ENCODE data around the gene LMNTD1. TPM values are rescaled to one million over a fixed set of nuclear protein-coding genes. Genes with fewer than 3 reads are reported as not detected.
A peak's percentile ranks its signal among the peaks of the same experiment; 100 is the strongest.

Gene LMNTD1
- total RNA-seq, 1 donor from 2014 or later, result not detected

DNA sequence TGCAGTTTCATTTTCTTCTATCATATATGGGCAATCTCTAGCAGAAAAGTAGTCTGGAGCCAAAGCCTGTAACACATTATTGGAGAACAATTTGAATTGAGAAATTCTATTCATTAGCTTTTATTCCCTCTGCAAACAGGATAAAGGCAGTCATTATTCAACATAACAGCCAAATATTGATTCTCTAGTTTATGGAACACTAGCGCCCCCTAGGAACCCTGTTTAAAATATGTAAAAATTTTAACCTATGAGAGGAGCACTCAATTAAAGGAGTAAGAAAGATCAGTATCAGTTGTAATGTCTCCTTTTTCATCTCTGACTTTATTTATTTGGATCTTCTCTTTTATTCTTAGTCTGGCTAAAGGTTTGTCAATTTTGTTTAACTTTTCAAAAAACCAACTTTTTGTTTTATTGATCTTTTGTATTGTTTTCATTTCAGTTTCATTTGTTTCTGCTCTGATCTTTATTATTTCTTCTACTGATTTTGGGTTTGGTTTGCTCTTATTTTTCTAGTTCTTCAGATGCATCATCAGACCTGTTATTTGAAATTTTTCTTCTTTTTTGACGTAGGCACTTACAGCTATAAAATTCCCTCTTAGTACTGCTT is 4.8 kb upstream of the LMNTD1 start:
- DNase-seq (ENCODE audit: extremely low read depth, low read depth, low spot score), result peak; percentile 27

DNA sequence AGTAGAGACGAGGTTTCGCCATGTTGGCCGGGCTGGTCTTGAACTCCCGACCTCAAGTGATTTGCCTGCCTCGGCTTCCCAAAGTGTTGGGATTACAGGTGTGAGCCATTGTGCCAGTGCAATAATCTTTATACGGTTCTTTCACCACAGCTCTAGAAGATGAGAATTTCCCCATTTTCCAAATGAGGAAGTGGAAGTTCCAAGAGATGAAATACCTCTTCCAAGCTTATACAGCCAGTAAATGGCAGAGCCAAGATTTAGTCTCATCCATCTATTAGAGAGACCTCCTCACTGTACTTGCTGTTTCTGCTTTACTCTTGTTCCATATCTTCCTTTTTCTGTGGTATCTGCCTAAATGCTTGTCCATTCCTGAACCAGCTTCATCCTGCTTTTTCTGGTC is 3.1 kb upstream of the LMNTD1 start:
- DNase-seq (ENCODE audit: extremely low read depth, low read depth, low spot score), result no peak

DNA sequence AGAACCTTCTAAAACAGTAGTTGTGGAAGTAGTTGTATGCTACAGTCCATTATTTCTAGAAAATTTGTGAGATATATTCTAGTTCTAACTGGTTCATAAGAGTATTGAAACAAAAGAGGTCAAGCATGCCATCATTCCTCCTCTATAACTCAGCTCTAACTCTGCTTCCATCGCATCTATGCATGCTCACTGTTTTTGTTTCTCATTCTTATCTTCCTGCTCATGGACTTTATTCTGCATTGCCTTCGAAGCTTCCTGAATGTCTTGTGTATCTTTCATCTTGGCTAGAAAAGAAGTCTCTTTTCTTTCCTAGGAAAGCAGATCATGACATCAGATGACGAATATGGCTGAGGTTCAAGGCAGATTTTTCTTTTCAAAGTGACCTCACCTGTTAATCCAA is 402 bp downstream of the LMNTD1 start:
- no peak for DNase-seq (ENCODE audit: extremely low read depth, low read depth, low spot score)

DNA sequence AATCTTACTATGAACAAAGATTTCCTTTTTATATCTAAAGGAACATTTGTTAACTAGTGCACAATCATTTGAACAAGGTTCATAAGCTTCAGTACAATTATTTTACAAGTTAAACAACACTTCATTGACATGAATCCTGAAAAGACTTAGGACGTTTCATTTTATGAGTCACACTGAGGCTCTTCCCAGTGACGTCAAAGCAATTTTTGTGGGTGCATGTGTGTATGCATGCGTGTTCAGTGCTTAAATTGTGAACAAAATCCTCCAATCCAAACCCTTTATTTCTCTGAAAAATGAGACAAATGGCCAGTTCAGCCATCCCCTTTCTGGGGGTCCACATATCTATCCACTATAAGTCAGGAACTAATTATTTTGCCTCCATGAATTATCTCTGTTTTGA is 2.9 kb downstream of the LMNTD1 start:
- no peak for DNase-seq (ENCODE audit: extremely low read depth, low read depth, low spot score)

DNA sequence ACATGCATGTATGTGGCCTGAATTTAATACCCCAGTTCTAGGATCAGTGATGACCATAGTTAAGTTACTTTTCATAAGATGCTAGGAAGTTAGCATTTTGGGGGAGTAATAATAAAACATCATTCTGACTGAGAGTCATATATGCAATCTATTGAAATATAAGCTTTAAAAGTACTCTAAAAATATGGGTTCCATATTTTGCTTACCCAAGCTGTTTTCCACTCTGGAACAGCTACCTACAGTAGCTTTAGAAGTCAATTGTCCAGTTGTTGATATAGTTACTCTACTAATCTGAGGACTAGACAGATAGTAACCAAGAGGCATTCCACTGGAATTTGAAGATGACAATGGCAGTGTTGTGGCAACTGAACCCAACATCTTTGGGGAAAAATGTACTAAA is 4.0 kb downstream of the LMNTD1 start:
- DNase-seq (ENCODE audit: extremely low read depth, low read depth, low spot score), result no peak

DNA sequence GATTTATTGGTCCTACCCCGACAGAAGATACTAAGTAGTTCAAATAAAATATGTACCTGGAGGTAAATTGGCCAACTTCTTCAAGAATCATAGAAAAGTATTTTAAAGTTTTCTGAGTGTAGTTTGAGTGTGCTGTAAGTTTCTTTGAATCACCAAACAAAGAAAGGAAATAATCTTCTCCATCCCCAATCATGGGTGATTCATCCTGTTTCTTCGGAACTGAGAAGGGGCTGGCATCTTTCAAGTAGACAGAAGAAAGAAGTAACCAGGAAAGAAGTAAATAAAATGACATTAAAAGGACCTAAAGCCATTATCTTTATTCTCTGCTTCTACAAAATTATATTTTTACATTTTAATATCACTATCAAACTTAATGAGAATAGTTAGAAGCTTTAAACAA is 6.8 kb downstream of the LMNTD1 start:
- DNase-seq (ENCODE audit: extremely low read depth, low read depth, low spot score), result no peak

DNA sequence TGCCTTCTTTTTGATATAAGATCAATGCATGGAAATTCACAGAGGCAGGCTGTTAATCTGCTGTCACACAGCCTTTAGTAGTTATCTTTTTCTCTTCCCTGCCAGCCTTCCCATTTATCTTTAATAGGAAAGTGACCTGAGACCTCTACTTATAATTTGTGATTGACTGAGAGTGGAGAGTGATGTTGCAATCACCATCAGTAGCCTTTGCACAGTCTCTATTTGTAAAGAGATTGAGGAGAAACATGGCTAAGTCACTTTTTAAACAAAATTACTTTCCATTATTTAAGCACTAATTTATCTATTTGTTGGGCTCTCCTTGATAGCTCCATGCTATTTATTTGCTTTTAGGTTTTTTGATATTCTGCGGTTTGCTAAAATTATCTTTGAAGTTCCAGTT is 19.9 kb downstream of the LMNTD1 start:
- no peak for DNase-seq (ENCODE audit: extremely low read depth, low read depth, low spot score)

DNA sequence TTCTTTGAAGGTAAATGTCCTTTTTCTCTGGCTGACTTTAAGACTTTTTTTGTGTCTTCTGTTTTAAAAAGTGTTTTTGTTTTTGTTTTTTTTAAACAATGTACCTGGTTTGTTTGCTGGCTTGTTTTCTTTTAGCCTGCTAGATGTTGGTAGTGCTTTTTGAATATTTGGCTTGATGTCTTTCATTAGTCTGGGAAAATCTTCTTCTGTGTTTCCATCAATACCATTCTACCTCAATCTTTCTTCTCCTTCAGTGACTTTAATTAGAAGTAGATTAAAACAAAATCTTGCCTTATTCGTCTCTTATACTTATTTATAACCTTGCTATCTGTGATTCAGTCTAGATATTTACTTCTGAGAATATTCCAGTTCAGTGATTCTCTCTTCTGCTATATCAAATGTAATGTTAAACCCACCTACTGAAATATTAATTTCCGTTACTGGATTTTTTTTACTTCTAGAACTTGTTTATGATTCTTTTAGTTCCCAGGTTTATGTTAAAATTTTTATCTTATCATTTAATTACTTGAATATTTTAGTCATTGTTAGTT is 21.5 kb downstream of the LMNTD1 start:
- no peak for DNase-seq (ENCODE audit: extremely low read depth, low read depth, low spot score)

DNA sequence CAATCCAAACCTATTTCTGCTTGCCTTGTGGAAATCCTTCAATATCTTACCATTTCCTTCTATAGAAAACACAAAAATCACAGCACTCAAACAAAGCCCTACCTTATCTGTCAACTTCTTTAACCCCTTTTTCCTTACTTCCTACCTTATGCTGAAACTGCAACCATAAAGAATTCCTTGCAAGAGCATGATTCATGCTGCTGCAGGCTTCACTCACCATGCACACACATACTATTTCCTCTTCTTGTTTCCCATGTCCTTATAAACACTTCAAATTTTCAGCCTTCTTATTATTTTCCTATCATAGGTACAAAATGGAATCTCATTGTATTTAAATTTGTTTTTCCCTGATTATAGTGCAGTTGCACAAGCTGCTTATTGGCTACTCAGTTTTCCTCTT is 23.3 kb downstream of the LMNTD1 start:
- DNase-seq (ENCODE audit: extremely low read depth, low read depth, low spot score), result peak; percentile 9

DNA sequence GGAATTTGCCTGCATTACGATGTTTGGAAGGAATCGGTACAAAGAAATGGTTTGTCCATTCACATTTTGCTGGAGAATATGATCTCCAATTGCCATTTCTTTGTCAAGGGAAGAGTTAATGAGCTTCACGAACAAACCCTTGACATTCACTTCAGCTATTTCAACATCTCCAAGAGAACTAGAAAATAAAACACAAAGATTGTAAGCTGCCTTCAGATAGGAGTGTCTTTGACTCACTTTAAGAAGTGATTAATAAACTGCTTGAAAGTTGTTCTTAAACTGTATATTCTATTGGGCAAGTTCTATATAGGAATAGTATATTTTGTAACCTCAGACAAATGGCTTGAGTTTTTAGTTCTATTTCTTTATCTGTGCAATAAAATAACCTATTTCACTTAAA is 26.3 kb downstream of the LMNTD1 start:
- no peak for DNase-seq (ENCODE audit: extremely low read depth, low read depth, low spot score)

DNA sequence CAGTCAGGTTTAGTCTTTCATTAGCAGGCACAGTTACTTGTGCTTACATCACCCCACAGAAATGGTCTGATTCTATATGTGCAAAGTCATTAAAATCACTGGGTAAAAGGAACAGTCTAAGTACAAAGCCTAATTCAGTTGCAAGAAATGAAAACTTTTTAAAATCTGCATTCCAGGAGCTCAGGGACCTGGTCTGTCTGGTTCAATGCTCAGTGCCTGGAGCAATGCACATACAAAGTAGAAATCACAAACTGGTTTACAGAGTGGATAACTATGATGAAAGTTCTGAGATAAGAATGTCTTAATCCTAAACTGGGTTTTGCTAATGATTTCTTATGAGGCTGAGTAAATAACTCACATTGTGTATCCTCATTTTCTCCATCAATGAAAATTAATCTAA is 28.7 kb downstream of the LMNTD1 start:
- DNase-seq (ENCODE audit: extremely low read depth, low read depth, low spot score), result no peak

DNA sequence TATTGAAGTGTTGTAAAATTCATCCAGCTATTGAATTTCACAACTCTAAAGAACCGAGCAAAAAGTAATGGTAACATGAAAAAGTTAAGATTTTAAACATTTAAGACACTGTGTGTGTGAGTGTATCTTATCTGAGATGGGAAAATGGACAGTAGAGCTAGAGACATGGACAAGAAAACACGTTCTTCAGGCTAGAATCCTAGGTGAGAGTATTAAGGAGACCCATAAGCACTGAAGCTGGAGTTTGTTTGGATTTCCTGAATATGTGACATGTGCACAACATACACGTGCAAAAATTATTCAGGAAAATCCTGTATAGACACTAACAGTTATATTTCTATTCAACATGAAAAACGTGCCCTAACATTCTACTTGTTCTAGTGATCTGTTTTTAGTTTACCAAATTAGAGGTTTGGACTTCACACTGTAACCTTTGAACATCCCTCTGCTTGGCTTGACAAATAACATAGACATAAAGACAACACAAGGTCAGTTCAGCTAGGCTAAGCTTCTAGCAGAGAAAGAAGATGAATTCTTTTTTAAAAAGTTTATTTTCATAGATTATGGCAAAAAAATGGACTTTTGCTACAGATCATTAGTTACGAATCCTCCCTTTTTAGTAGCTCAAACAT is 31.3 kb downstream of the LMNTD1 start:
- no peak for DNase-seq (ENCODE audit: extremely low read depth, low read depth, low spot score)

DNA sequence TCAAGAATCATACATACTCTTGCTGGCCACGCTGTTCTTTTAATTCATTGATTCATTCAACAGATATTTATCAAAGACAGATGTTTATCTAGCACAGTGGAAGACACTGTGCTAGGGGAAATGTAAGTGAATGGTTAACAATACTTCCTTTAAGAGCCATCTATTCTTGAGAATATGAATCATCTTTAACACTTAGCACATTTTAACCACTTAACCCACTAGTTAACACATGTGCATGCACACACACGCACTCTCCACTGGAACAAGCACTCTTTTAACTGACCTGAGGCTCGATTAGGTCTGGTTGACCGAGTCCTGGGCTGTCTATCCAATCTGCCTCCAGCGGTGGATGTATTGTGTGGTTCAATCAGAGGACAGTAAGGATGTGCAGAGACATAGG is 34.6 kb downstream of the LMNTD1 start:
- no peak for DNase-seq (ENCODE audit: extremely low read depth, low read depth, low spot score)

DNA sequence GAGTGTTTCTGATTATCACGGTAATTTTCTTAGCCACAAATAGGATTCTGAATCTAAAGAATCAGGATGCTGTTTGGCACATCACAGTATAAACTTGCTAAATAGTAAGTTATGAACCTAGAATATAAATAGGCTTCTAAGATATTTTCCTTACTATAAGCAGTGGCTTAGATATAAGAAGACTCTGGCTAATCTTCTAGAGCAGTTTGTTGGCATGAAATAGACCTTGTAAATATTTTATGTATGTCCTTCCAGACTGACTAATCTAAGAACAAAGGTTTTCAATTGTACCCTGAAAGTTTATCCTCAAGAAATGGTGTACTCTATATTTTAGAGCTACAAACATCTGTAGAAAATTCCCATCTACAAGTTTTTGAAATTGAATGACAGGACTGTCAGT is 48.3 kb downstream of the LMNTD1 start:
- no peak for DNase-seq (ENCODE audit: extremely low read depth, low read depth, low spot score)

DNA sequence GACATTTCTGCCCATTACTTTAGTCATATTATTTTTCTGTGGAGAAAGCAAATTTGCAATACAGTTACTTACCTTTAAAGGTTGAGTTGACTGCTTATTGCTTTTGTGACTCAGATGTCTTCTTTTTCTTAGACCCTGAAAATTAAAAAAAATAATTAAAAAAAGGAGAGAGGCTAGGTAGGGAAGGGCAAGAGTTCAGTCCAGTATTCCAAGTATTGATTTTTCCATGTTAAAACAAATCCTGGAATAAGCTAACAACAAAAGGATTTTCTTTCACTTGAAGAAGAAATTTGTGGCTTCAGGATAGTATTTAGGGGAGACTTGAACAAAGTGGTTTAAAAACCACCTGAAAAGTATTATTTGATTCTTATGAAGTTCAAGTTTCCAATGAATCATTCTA is 49.4 kb downstream of the LMNTD1 start:
- no peak for DNase-seq (ENCODE audit: extremely low read depth, low read depth, low spot score)

DNA sequence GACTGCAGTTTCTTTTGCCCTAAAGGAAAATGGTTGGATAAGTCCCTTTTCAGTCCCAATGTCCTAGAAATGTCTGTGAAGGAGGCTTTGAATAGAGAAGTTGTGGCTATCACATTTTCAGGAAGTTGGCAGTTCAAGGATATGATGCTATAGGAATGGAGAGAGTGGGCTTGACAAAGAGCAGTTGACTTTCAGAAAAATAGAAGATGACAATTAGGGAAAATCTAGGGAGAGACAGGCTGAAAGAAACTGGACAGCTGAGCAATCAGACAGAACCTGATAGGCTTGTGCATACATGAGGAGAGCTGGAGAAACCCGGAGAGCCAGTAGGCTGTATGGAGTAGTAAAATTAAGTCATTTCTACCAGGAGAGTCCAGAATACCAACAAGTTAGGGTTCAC is 50.5 kb downstream of the LMNTD1 start:
- DNase-seq (ENCODE audit: extremely low read depth, low read depth, low spot score), result no peak

DNA sequence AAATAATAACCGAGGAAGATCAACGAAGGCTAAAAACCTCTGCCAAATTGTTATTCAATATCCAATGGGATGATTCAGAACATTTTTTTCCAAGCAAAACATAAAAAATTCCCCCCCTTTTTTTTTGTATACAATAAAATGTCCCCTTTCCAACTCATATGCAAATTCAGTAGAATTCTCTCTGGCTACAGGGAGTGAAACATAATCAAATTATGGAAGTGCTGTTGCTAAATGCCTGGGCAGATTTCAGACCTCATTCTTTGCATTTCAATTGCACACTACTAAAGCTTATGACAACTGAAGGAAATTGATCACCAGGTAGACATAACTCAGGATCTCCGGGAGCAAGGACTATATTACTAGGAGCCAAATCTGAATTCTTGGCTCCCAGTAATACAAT is 51.0 kb downstream of the LMNTD1 start:
- no peak for DNase-seq (ENCODE audit: extremely low read depth, low read depth, low spot score)

DNA sequence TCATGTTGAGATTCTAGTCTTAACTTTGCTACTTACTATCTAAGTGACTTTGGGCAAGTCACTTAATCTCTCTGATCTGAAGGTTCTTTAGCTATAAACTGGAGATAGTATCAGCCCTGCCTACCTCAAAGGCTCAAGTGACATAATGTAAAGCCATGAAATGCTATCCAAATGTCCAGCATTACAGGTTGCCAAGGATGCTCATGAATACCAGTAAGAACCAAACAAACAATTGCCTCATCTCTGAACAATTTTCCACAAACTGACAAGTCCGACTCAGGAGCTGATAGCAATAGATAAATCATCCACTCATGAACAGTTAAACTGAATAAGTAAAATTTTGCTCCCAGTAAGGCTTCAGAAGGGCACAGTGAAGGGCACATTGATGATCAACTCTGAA is 51.5 kb downstream of the LMNTD1 start:
- no peak for DNase-seq (ENCODE audit: extremely low read depth, low read depth, low spot score)

DNA sequence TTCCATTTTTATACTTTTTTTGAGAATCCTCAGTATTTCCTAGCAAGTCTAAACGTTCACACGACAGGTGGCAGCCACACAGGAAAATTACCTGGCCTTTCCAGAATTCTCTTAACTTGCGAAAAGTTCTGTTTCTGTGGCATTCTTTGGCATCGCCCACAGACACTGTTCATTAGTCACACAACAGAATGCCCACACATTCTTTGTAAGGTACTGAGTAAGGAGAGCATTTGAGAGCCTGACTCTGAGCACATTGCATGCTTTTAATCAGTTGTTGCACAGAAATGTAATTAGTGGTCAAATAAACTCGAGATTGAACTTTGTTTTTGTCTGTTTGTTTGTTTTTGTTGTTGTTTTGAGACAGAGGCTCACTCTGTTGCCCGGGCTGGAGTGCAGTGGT is 52.4 kb downstream of the LMNTD1 start:
- no peak for DNase-seq (ENCODE audit: extremely low read depth, low read depth, low spot score)

DNA sequence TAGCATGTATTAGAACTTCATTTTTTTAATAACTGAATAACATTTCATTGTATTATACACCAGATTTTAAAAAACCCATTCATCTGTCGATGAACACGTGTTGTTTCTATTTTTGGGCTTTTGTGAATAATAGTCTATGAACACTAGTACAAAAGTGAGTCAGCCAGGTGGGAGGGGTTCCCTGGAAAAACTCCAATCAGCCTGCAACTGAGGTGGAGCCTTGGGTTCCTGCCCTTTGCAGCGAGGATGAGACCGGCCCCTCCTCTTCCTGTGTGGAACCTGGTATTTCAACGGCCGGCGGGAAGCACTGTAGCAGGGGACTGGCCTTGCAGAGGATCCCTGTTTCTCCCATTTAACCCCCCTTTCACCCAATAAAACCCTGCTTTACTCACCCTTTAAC is 56.1 kb downstream of the LMNTD1 start:
- DNase-seq (ENCODE audit: extremely low read depth, low read depth, low spot score), result no peak

DNA sequence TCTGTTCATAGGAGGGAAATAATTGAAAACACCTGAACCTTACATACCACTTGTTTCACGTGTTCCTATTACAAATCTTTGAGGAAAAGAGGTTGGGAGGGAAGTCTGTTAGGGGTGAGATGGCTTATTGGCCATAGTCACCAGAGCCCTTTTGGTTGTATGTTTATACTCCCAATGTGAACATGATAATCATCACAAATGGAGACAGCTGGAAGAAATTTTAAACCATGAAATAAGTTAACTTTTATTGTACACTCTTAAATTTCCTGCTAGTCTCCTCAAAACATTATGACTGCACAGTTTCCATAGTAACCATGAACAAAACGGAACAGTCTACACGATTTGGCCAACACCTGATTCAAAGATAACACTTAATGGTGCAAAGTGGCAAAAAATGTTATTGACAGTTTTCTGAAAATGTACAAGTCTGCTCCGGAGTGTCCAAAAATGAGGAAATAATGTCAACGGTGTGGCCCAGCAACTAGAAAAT is 56.9 kb downstream of the LMNTD1 start:
- no peak for DNase-seq (ENCODE audit: extremely low read depth, low read depth, low spot score)

DNA sequence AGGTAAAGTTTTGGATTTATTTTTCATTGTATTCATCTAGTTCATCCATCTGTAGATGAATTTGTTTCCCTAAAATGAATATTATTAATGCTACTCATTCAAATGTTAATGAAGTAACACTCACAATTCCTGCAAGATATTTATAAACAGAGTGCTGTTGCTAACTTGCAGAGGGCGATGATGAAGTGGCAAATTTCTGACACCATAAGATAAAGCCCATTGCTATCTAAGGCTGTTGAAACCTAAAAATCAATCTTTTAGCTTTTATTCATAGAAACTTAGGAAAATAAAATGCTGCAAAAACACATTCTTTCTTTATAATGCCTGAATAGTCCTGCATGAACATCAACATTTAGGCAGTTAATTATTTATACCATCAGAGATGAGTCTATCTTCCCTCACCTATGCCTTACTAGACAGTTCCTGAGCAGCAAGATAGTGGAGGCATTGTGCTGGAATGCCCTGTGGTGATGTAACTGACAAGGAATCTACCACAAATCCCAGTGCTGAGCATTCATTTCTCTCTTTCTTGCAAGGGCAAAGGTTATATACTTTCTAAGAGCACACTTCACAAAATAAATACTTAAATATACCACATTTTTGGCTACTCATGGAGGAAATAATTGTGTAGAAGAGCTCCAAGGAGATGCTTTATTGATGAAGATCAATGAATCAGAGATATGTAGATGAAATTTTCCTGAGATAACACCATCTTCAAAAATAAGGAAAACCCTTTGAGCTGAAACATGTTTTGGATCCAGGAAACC is 57.6 kb downstream of the LMNTD1 start:
- DNase-seq (ENCODE audit: extremely low read depth, low read depth, low spot score), result no peak

Measured in glomerular endothelial cell (primary cell).